Measurements from ENCODE around the gene TP63.

DNA sequence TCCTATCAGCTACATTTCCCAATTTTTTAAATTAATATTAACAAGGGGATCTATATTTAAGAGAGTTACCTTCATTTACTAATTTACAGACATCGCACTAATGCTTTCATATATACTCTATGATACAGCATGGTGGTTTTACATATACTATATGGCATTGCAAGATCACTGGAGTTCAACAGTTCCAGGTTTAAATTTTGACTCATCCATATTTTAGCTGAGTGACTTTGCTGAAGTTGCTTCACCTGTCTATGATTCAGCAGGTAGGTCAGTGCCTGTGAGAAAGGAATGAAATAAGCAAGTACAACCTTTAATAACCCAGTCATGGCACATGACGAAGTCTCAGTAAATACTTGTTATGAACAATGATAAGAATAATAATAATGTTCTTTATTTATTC is 278.4 kb downstream of the TP63 start:
- TF ChIP-seq POLR2AphosphoS5 (IDR thresholded peaks at IDR 0.05; ENCODE audit: low read depth, low read length) (no peak), POLR2A (IDR thresholded peaks at IDR 0.05; ENCODE audit: low read depth, low read length) (no peak), TAF1 (IDR thresholded peaks at IDR 0.05; ENCODE audit: borderline replicate concordance, low read depth, low read length) (no peak)
